GM18873 (cell line): ENCODE data around the gene PRSS2.
"Not testable (repeated sequence)": the region's sequence is repeated elsewhere in the genome, so short reads cannot be mapped to it uniquely, and the experiment has no call there.

Experiments
- ATAC-seq: cut with Tn5 transposase; IDR thresholded peaks from one replicate; pipeline ENCODE4 v1.9.1; 2021; ENCODE audit warnings: mild to moderate bottlenecking, moderate library complexity, moderate number of reproducible peaks; ENCODE audit not compliant: unreplicated experiment, low FRiP score

PRSS2 gene

GRCh38 chr7:142770661-142771352 is at the start of gene PRSS2:
PRSS2 (plus strand) TSS chr7:142770970; CDS start chr7:142770983, 13 bp downstream.
- no peak for ATAC-seq

GRCh38 chr7:142720986-142721385 is 49.8 kb upstream of the PRSS2 start:
- no peak for ATAC-seq

GRCh38 chr7:142722248-142722794 is 48.4 kb upstream of the PRSS2 start:
- ATAC-seq = no peak

DNA sequence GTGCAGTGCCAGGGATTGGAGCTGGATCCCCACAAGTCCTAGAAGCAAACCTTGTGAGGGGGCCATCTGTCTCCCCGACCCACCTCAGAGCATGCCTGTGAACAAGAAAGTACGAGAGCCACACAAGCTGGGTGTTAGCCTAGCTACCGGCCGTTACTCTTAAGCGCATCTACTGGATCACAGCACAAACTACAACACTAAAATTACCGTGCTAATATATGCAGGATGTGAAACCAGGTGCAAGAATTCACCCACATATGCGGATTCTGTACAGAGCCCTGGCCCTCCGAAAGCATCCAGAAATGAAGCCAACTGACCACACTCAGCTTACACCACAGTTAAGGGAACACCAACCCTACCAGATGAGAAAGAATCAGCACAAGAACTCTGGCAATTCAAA is 37.5 kb upstream of the PRSS2 start:
- no peak for ATAC-seq

DNA sequence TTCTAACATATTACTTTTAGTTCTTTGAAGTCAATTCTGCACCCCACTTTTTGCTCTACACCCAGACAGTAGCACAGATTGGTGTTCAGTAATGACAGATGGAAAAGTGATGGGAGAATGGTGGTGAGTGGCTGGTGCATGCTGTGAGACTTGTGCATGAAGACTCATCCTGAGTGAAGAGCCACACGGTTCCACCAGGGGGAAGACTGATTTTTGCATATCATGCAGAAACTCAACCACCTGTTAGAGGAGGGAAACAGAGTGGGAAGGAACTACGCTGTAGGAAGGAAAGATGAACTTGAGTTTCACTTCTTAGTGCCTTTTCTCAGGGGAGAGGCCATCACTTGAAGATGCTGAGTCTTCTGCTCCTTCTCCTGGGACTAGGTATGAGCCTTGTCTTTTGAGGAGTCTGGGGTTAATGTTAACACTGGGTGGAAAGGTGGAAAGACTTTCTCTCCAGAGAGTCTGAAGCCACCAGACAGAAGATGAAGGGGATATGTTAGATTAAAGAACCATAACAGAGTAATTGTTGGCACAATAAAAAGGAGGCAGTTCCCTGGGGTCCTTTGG is 30.8 kb upstream of the PRSS2 start:
- ATAC-seq = peak; percentile 86

GRCh38 chr7:142740786-142741185 is 30.0 kb upstream of the PRSS2 start:
- no peak for ATAC-seq

- not testable (repeated sequence) for ATAC-seq
Measured at GRCh38 chr7:142741932-142742331, 28.8 kb upstream of the PRSS2 start.

GRCh38 chr7:142745091-142745635 is 25.6 kb upstream of the PRSS2 start:
- no peak for ATAC-seq

- no peak for ATAC-seq
Measured at GRCh38 chr7:142745745-142746144, 25.0 kb upstream of the PRSS2 start.

GRCh38 chr7:142746264-142746663 is 24.5 kb upstream of the PRSS2 start:
- ATAC-seq = no peak

- not testable (repeated sequence) for ATAC-seq
Measured at GRCh38 chr7:142748410-142748809, 22.4 kb upstream of the PRSS2 start.

DNA sequence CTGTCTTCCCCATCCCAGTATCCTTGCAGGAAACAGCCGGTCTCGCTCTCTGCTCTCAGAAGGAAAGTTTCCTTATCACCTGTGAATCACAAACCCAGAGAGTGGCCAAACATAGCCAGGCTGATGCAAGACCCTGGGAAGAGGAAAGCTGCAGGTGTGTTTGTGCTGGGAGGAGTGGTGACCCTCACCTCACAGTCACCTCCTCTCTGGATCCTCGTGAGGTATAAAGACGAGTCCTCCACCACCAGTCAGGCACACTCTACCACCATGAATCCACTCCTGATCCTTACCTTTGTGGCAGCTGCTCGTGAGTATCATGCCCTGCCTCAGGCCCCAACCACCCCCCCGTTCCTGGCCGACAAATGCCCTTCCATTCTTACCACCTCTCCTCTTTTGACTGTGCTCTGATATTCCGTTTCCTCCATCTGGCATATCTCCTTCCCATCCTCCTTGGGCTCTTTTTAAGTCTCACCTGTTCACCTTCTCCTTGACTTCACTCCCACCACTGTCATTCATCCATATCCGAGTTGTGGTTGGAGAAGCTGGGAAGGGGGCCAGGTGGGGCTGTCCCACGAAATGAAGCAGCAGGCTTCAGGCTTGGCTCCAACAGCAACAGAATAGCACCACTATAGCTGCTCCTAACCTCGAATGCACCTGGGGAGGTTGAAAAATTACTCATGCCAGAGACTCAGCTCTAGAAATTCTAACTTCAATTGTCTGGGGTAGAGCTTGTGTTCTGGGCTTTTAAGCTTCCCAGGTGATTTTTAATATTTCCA is 21.4 kb upstream of the PRSS2 start, which contains the start of gene PRSS1:
TSS of gene PRSS1 (plus strand) at position 255 of the 776 bp plus-strand sequence. CDS start at position 268, 13 bp downstream.
- no peak for ATAC-seq

DNA sequence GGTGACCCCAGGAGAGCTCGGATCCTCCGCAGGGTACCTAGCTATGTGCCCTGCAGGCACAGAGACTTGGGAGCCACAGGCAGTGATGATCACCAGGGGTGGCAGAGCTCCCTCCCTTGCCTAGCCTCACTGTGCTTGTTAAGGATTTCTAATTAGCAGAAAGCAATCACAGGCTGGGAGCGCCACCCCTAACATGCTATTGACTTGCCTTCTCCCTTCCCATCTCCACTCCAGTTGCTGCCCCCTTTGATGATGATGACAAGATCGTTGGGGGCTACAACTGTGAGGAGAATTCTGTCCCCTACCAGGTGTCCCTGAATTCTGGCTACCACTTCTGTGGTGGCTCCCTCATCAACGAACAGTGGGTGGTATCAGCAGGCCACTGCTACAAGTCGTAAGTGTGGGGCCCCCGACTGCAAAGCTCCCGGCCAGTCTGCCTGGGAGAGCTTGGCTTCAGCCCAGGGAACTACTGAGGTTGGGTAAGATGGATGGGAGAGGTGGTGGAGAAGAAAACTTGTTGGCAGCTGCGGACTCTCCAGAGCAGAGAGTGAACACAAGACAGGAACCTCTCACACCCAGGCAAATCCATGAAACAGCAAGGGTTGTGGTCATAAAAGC is 20.3 kb upstream of the PRSS2 start:
- no peak for ATAC-seq

DNA sequence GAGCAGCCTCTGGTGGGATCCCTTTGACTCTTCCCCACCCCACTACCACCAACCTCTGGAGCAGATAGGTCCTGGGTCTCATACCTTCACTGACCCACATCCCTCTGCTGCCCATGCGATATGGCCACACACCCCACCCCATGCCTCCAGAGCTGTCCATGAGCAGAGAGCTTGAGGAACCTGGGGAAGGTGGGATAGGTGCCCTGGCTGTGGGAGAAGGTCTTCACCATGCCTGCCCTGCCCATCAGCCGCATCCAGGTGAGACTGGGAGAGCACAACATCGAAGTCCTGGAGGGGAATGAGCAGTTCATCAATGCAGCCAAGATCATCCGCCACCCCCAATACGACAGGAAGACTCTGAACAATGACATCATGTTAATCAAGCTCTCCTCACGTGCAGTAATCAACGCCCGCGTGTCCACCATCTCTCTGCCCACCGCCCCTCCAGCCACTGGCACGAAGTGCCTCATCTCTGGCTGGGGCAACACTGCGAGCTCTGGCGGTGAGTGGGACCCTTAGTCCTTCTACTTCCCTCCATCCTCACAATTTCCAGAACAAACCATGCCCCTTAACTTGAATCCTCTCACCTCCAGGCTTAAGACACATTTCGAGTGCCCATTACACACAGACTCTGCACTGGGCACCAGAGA is 19.1 kb upstream of the PRSS2 start:
- ATAC-seq = not testable (repeated sequence)

DNA sequence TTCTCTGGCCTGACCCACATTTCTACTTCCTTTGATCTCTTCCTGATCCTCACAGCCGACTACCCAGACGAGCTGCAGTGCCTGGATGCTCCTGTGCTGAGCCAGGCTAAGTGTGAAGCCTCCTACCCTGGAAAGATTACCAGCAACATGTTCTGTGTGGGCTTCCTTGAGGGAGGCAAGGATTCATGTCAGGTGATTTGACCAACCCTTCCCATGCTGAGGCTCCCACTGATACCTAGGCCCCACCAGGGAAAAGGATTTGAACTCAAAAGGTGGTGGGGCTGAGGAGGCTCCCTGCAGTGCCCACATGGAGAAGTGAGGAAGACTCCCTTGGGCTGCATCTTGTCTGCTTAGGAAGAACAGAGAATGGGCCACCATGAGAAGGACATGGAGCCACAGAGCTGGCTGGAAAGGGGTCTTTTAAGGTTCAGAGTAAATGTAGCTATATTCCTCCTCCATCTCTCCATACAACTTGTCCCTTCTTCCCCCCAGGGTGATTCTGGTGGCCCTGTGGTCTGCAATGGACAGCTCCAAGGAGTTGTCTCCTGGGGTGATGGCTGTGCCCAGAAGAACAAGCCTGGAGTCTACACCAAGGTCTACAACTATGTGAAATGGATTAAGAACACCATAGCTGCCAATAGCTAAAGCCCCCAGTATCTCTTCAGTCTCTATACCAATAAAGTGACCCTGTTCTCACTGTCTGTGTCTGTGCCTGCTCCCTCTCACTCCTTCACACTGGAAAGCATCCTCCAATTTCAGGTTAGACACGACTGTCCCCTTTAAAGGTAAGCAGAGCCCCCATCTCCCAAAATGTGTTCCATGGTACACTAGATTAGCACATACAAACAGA is 18.2 kb upstream of the PRSS2 start:
- ATAC-seq = no peak

DNA sequence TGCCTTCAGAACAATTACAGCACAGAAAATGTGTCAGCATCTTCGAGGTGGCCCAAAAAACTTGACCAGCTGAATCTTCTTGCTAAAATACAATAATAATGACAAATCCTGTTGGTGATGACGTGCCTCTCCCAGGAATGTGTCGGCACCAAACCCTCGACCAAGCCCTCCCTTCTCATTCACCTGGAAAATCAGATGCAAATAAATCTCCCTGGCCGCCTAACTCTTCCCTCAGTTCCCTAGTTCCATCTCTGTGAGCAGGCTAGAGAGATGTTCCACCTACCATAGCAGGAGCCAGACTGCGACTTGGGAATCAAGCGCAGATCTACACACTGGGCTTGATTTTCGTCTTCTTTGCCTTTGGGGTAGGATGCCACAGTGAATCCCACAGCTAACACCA is 17.4 kb upstream of the PRSS2 start:
- no peak for ATAC-seq

DNA sequence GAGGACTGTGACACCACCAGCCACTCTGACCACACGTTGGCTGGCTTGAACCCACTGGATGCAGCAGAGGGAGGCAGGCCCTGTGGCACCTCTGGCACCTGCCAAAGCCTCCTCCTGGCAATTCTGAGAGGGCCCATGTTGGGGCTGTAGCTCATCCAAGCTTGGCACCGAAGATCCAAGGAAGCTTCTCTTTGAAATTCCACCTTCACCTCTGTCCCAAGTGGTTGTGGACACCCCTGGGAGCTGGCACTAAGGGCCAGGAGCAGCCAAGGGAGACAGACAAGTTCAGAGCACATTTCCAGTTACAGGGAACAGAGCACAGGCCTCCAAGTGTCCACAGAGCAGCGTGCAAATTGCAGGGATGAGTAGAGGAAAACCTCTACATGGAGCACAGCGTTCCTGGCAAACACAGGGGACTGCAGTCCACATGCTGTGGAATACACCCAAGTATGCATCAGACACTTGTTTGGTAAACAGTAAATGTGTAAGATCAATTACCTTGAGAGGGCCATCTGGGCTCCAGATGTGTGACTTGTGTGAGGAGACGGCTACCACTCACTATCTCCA is 16.8 kb upstream of the PRSS2 start:
- ATAC-seq = not testable (repeated sequence)

GRCh38 chr7:142754681-142755575 is 15.8 kb upstream of the PRSS2 start:
- ATAC-seq = no peak
